Activated B cell treated with CpG ODN at 0.5 μM for 24 hours (primary cell): ENCODE measurements around the gene DENND4A. TPM values are rescaled to one million over a fixed set of nuclear protein-coding genes. Genes with fewer than 3 reads are reported as not detected.

Source experiments
- ATAC-seq: fragments of 200-7000 bp; cut with Tn5 transposase; one replicate; pipeline ENCODE4 v1.10.0; 2021; ENCODE audit warnings: low read depth, mild to moderate bottlenecking, moderate library complexity
- CTCF ChIA-PET: fragments of 350-600 bp; sonication (Branson Sonifier 250); formaldehyde crosslinking; loops from one replicate; lab custom pipeline; 2021; ENCODE audit warnings: antibody characterized with exemption; lab: Charles Lee
- POLR2A ChIA-PET: fragments of 350-600 bp; sonication (Branson Sonifier 250); formaldehyde crosslinking; loops from one replicate; lab custom pipeline; 2021; ENCODE audit warnings: antibody characterized with exemption; lab: Charles Lee
- DNase-seq: peaks from one replicate; pipeline ENCODE4 v3.0.0; 2022
- H3K27ac Mint-ChIP-seq: one replicate; pipeline ENCODE4 v1.8.0; 2020; ENCODE audit warnings: mixed read lengths
- H3K27me3 Mint-ChIP-seq: one replicate; pipeline ENCODE4 v1.8.0; 2021; ENCODE audit warnings: mixed read lengths
- H3K36me3 Mint-ChIP-seq: one replicate; pipeline ENCODE4 v1.8.0; 2021; ENCODE audit warnings: low read depth, mixed read lengths
- H3K4me1 Mint-ChIP-seq: one replicate; pipeline ENCODE4 v1.8.0; 2021; ENCODE audit warnings: mixed read lengths
- H3K4me3 Mint-ChIP-seq: one replicate; pipeline ENCODE4 v1.8.0; 2020; ENCODE audit warnings: mild to moderate bottlenecking, mixed read lengths
- H3K9me3 Mint-ChIP-seq: one replicate; pipeline ENCODE4 v1.8.0; 2020; ENCODE audit warnings: mixed read lengths
- intact Hi-C: fragments of 100-400 bp; cut with micrococcal nuclease; formaldehyde crosslinking; loops from one replicate; pipeline ENCODE4 v1.15.1; 2024
- total RNA-seq: library from RNA; stranded (reverse); gene quantifications from 2 replicates; pipeline ENCODE4 v1.2.3, GENCODE V29; 2022
- TF ChIP-seq, protein P1 (sequence below): fragments of 200-600 bp; IDR thresholded peaks from one replicate; pipeline ENCODE4 v1.8.0; 2022; ENCODE audit warnings: antibody characterized with exemption, mild to moderate bottlenecking

Gene DENND4A
- total RNA-seq, 1 donor from 2014 or later = 166 TPM

DNA sequence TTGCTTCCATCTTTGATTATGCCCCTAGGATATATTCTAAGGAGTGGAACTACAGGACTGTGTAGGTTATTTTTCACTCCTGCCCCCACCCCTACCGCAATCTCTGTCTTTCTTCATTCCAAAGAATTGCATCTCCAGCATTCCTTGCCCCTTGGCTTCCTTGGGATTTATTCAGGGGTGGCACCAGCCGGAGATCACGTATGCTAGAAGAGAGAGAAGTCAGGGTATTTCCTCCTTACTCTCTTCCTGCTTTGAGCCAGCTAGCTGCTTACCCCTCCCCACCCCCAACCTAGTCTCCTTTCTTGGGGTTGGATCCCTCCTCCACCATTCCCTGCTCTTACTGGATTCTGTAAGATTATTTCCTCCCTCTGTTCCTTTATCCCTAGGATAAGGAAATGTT is 35.0 kb upstream of the DENND4A start:
- Mint-ChIP-seq H3K4me1 (peaks cover 50% of the 10 kb centered on the region), H3K27me3 (no peaks in the 10 kb centered on the region), H3K36me3 (no peaks in the 10 kb centered on the region), H3K27ac (peak overlapping the region; percentile 80), H3K9me3 (no peaks in the 10 kb centered on the region), H3K4me3 (peak overlapping the region; percentile 64)
- peak; percentile 56 for ATAC-seq
- intact Hi-C loops = loop anchor here (5.0 kb wide), 1 partner anchor 70 kb away; no protein-coding TSS in a partner anchor
- TF ChIP-seq, protein P1, sequence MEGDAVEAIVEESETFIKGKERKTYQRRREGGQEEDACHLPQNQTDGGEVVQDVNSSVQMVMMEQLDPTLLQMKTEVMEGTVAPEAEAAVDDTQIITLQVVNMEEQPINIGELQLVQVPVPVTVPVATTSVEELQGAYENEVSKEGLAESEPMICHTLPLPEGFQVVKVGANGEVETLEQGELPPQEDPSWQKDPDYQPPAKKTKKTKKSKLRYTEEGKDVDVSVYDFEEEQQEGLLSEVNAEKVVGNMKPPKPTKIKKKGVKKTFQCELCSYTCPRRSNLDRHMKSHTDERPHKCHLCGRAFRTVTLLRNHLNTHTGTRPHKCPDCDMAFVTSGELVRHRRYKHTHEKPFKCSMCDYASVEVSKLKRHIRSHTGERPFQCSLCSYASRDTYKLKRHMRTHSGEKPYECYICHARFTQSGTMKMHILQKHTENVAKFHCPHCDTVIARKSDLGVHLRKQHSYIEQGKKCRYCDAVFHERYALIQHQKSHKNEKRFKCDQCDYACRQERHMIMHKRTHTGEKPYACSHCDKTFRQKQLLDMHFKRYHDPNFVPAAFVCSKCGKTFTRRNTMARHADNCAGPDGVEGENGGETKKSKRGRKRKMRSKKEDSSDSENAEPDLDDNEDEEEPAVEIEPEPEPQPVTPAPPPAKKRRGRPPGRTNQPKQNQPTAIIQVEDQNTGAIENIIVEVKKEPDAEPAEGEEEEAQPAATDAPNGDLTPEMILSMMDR = no peak
- no peak for DNase-seq
- ChIA-PET POLR2A (interaction anchor here (0.7 to 2.2 kb wide), 6 partner anchors 9 to 122 kb away, joined by 3 to 13 read pairs (median 3); partner anchors contain the start of gene DENND4A), CTCF (interaction anchor here (1.4 to 1.6 kb wide), 3 partner anchors 9 to 37 kb away, joined by 4 to 6 read pairs (median 5); no protein-coding TSS in a partner anchor)

DNA sequence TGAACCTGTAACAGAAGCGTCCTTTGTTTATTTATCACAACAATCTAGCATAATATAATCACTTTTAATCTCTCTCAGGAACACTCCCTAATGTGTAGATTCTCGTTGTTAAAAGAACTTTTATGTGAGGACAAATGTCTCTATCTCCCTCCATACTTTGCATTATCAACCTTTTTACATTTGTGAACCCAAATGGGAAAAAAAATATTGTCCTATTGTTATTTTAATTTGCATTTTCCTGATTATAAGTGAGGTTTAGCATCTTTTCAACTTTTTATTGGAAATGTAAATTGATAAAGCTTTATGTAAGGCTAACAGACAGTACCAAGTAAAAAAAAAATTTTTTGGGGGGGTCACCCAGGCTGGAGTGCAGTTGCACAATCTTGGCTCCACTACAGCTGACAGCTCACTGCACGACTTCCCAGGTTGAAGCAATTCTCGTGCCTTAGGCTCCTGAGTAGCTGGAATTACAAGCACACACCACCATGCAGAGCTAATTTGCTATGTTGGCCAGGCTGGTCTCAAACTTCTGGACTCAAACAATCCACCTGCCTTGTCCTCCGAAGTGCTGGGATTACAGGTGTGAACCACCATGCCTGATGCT is 33.0 kb upstream of the DENND4A start:
- DNase-seq = no peak
- Mint-ChIP-seq H3K36me3 (no peaks in the 10 kb centered on the region), H3K4me3 (no peak overlapping the region), H3K4me1 (peaks cover 64% of the 10 kb centered on the region), H3K9me3 (no peaks in the 10 kb centered on the region), H3K27ac (no peak overlapping the region), H3K27me3 (no peaks in the 10 kb centered on the region)
- ATAC-seq = no peak
- POLR2A ChIA-PET = interaction anchor here (0.5 to 11.6 kb wide), 2 partner anchors 31 to 50 kb away, joined by 3 to 201 read pairs; partner anchors contain the start of gene DENND4A
- TF ChIP-seq, protein P1 = no peak
- intact Hi-C loops = loop anchor here (5.0 kb wide), 1 partner anchor 68 kb away; no protein-coding TSS in a partner anchor
- CTCF ChIA-PET = interaction anchor here (1.0 to 1.5 kb wide), 3 partner anchors 9 to 39 kb away, joined by 3 to 4 read pairs (median 3); no protein-coding TSS in a partner anchor

GRCh38 chr15:65824031-65824743 is 32.1 kb upstream of the DENND4A start:
- no peak for DNase-seq

GRCh38 chr15:65822316-65822715 is 30.2 kb upstream of the DENND4A start:
- CTCF ChIA-PET = no interaction called here
- DNase-seq (no peak), ATAC-seq (no peak)
- H3K4me3 Mint-ChIP-seq = no peak overlapping the region
- H3K27ac Mint-ChIP-seq = peak overlapping the region; percentile 50
- H3K36me3 Mint-ChIP-seq = no peaks in the 10 kb centered on the region
- peaks cover 66% of the 10 kb centered on the region for H3K4me1 Mint-ChIP-seq
- no peaks in the 10 kb centered on the region for H3K27me3 Mint-ChIP-seq
- H3K9me3 Mint-ChIP-seq = no peaks in the 10 kb centered on the region
- POLR2A ChIA-PET = interaction anchor here (0.7 to 11.6 kb wide), 3 partner anchors 28 to 518 kb away, joined by 3 to 201 read pairs (median 7); partner anchors contain the start of genes DENND4A and RNU5B-1
- intact Hi-C loops = no loop called here
- TF ChIP-seq, protein P1 = no peak

More at GRCh38 chr15:65824031-65824743, 32.1 kb upstream of the DENND4A start:
- Mint-ChIP-seq H3K36me3 (no peaks in the 10 kb centered on the region), H3K9me3 (no peaks in the 10 kb centered on the region), H3K4me3 (no peak overlapping the region), H3K27me3 (no peaks in the 10 kb centered on the region), H3K27ac (peak overlapping the region; percentile 51), H3K4me1 (peaks cover 68% of the 10 kb centered on the region)
- intact Hi-C loops = no loop called here
- TF ChIP-seq, protein P1 = no peak
- ATAC-seq = peak; percentile 37
- ChIA-PET POLR2A (interaction anchor here (0.5 to 11.6 kb wide), 5 partner anchors 30 to 101 kb away, joined by 3 to 201 read pairs (median 3); partner anchors contain the start of gene DENND4A), CTCF (interaction anchor here (0.7 to 1.7 kb wide), 7 partner anchors 8 to 106 kb away, joined by 3 to 5 read pairs (median 3); no protein-coding TSS in a partner anchor)
